SW 1271 (cell line): ENCODE measurements around the gene CIPC.

Experiments
- DNase-seq, 2 experiments: peaks; one replicate each; lab custom pipeline; 2025; lab: John Stamatoyannopoulos, UW

The CIPC gene

GRCh38 chr14:77151918-77152588 is 54.0 kb downstream of the CIPC start:
- DNase-seq: peak in 1 of 2 experiments; percentile 68

- no peak for DNase-seq
Measured at GRCh38 chr14:77153802-77154201, 55.7 kb downstream of the CIPC start.

GRCh38 chr14:77154421-77154820 is 56.4 kb downstream of the CIPC start:
- DNase-seq: no peak

GRCh38 chr14:77155083-77155482 is 57.0 kb downstream of the CIPC start:
- no peak for DNase-seq

GRCh38 chr14:77157740-77158139 is 59.7 kb downstream of the CIPC start:
- DNase-seq: no peak

GRCh38 chr14:77158175-77158881 is 60.3 kb downstream of the CIPC start:
- no peak for DNase-seq

- DNase-seq: no peak
Measured at GRCh38 chr14:77158882-77159255, 60.8 kb downstream of the CIPC start.

- no peak for DNase-seq
Measured at GRCh38 chr14:77161011-77161410, 63.0 kb downstream of the CIPC start.
